Suprapubic skin (tissue), 4 donors: Measurements from ENCODE around the gene PCSK4.

Experiments used
- EP300 ChIP-seq: sonication (generic); formaldehyde crosslinking; IDR thresholded peaks from one replicate; pipeline ENCODE4 v1.6.1; 2017; ENCODE audit warnings: antibody characterized with exemption
- POLR2A ChIP-seq, 2 donors: fragments of 450-650 bp; IDR thresholded peaks; one replicate each; pipeline ENCODE4 v1.6.1; 2017; ENCODE audit warnings: antibody characterized with exemption in 2 of 2, mild to moderate bottlenecking in 2 of 2, moderate library complexity in 2 of 2
- POLR2AphosphoS5 ChIP-seq, 3 donors: sonication (generic); formaldehyde crosslinking; IDR thresholded peaks; one replicate each; pipeline ENCODE4 v1.6.1; 2017; ENCODE audit warnings: antibody characterized with exemption in 3 of 3
- TF ChIP-seq, protein P1 (sequence below), 2 donors: fragments of 200-600 bp in 1 of 2; fragments of 450-650 bp in 1 of 2; sonication (generic) in 1 of 2; IDR thresholded peaks; one replicate each; pipeline ENCODE4 v1.5.1; 2016 to 2019; ENCODE audit warnings: antibody characterized with exemption in 2 of 2, mild to moderate bottlenecking in 1 of 2, moderate library complexity in 1 of 2

- TF ChIP-seq POLR2A (IDR thresholded peaks at IDR 0.05) (no peak), EP300 (no peak), POLR2AphosphoS5 (IDR thresholded peaks at IDR 0.05) (no peak)
- TF ChIP-seq, protein P1, sequence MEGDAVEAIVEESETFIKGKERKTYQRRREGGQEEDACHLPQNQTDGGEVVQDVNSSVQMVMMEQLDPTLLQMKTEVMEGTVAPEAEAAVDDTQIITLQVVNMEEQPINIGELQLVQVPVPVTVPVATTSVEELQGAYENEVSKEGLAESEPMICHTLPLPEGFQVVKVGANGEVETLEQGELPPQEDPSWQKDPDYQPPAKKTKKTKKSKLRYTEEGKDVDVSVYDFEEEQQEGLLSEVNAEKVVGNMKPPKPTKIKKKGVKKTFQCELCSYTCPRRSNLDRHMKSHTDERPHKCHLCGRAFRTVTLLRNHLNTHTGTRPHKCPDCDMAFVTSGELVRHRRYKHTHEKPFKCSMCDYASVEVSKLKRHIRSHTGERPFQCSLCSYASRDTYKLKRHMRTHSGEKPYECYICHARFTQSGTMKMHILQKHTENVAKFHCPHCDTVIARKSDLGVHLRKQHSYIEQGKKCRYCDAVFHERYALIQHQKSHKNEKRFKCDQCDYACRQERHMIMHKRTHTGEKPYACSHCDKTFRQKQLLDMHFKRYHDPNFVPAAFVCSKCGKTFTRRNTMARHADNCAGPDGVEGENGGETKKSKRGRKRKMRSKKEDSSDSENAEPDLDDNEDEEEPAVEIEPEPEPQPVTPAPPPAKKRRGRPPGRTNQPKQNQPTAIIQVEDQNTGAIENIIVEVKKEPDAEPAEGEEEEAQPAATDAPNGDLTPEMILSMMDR (IDR thresholded peaks at IDR 0.05) = no peak
Observed at GRCh38 chr19:1522061-1522460, 31.9 kb upstream of the PCSK4 start.
